GM18507 (cell line): ENCODE results near the gene STK16.
A peak's percentile ranks its signal among the peaks of the same experiment; 100 is the strongest.
"Not testable (repeated sequence)": the region's sequence is repeated elsewhere in the genome, so short reads cannot be mapped to it uniquely, and the experiment has no call there.

ENCODE experiments used
- DNase-seq: peaks from one replicate; pipeline ENCODE4 v3.0.0; 2011; ENCODE audit warnings: low read depth; ENCODE audit not compliant: insufficient read length; ENCODE audit errors: extremely low spot score
- FAIRE-seq: peaks from 2 replicates; lab custom pipeline; 2011; peaks lifted over from hg19 to GRCh38; lab: Jason Lieb, UNC

The STK16 gene

GRCh38 chr2:219282943-219283581, 37.8 kb downstream of the STK16 start:
- FAIRE-seq (no peak), DNase-seq (no peak)

- no peak for DNase-seq
- FAIRE-seq = no peak
Measured at GRCh38 chr2:219284501-219285372, 39.5 kb downstream of the STK16 start.

- DNase-seq (no peak), FAIRE-seq (no peak)
Measured at GRCh38 chr2:219285373-219285735, 40.1 kb downstream of the STK16 start.

DNA sequence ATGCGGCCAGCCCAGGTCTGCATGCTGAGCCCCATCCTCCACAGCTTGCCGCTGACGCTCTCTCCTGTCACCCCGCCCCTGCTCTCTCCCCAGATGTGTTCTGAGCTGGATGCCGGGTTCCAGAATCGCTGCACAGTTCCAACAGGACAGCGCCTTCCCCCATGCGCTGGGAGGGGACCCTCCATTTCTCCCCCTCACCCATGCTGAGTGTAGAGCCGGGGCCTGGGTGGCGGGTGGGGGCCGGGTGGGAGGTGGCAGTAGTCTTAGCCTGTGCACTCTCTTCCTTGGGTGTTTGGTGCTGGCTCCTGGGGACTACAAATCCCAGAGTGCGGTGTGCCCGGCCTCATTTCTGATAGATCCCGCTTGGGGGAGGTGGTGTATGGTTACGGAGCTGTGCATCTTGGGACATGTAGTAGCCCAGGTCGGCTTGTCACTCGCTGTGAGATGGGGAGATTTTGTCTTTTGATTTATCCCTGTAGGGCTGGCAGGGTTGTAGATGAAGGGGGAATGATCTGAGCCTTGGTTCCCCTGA, 40.7 kb downstream of the STK16 start:
- DNase-seq = no peak
- FAIRE-seq = no peak

GRCh38 chr2:219286436-219287115, 41.3 kb downstream of the STK16 start:
- DNase-seq = no peak
- FAIRE-seq = no peak

GRCh38 chr2:219287116-219287440, 41.8 kb downstream of the STK16 start:
- DNase-seq, FAIRE-seq: not testable (repeated sequence)

DNA sequence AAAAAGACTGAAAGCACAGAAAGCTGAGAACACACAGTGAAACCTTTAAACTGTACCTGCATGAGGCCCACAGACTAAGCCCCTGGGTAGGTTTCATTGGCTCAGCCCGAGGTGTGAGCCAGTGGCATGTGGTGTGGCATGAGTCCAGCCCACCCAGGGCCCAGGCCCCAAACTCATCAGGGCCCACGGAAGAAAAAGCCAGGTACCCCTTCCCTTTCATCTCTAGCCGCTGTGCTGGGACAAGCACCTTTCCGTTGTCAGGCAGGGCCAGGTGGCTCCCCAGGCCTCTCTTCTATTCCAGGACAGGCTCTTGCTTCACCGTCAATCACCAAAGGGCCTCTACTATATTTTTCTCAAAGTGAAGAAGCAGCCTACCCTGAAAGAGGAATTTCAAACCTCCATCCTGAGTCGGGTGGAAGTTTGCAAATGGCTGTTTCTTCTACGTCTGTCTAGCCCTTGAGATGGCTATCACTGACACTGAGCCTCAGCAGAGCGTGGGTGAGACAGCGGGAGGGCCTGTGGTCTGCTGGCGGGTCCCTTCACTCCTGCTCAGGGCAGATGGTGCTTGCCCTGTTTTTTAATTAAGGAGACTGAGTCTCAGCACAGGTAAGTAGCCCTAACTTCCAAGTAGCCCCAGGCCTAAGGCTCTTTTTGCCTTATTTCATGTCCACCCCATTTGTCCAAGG, 42.4 kb downstream of the STK16 start:
- DNase-seq = no peak
- no peak for FAIRE-seq

DNA sequence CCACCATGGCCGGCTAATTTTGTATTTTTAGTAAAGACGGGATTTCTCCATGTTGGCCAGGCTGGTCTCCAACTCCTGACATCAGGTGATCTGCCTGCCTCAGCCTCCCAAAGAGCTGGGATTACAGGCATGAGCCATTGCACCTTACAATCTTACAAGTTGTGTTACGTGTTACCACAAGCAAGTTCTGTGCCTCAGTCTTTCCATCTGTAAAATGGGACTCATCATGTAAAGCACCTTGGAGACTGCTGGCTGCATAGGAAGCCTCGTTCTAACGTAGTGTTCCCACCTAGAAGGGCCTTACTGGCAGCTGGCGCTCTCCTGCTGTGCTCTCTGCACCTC, 43.9 kb downstream of the STK16 start:
- FAIRE-seq (no peak), DNase-seq (no peak)

DNA sequence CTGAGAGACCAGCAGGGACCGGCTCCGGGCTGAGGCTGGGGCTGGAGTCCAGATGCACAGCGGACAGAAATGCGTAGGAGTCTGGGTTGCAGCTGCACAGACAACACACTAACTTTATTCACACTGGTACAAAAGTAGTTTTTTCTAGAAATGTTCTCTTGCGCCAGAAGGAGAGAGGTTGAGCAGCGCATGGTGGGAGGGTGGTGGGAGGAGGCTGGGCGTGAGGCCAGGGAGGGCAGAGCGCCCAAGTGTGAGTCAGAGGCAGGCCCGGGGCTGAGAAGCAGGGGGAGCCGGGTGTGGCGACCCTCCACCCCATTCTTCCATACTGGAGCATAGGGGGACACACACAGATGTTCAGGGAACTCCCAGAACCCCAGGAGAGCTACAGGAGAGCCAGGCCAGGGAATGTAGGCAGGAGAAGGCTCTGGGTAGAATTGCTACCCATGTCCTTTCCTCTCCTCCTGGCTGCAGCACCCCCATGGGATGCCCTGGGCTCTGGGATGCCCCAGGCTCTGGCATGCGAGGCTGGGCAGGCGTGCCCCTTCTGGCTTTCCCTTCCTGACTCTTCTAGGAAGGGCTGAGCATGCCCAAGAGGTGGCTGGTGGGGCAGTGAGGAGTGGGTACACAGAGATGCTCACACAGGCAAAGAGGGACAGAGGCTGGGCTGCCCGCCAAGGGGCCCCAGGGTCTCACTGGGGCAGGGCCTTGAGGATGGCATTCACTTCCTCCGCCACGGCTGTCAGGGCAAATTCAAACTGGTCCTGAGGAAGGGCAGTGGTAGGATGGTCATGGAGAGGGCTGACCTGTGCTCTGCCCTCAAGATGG, 44.5 kb downstream of the STK16 start:
- no peak for DNase-seq

DNA sequence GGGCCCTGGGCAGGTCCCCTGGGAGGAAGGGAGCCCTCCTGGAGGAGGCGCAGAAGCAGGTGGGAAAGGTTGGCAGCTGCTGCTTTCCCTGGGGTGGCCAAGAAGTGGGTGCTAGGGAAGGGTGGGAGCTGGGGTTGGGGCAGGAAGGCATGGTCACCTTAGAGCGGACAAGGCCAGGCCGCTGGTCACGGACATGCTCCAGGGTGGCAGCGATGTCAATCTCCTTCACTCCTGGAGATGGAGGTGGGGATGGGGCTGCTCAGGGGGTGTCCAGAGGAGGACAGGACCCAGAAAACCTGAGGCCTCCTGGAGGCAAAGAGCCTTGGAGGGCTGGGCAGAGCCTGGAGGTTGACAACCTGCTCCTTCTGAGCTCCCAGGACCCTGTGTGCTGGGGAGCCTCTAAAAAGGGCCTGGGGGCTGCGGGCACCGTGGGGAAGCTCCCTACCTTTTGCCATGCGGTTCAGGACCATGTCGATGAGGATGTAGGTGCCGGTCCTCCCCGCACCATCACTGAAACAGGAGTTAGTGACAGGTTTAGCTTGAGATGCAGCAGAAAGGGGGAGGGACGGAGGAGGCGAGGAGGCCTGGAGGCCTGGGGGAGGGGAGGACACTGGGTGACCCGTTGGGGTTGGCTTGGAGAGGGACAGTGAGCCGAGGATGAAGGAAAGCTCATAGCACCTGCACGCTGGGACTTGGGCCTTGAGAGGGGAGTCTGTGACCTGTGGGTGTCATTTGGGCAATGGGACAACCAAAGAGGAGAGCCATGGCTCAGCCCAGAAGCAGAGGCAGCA, 45.3 kb downstream of the STK16 start:
- FAIRE-seq (no peak), DNase-seq (no peak)

More for the DNA sequence above, 44.5 kb downstream of the STK16 start:
- no peak for FAIRE-seq

DNA sequence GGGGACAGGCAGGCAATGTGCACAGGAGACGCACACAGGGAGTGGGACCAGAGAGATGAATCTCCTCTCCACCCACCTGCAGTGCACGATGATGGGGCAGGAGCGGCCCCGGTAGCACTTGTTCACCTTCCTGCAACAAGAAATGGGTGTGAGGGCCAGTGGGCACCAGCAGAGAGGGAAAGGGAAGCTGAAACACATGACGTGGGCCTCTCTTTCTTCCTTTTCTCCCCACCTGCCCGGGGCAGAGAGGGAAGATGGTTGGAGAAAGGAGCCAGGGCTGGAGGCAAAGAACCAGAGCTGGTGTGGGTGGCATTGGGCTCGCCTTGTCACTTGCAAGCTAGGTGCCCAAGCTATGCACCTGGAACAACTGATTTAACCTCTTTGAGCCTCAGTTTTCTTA, 46.1 kb downstream of the STK16 start:
- FAIRE-seq (no peak), DNase-seq (no peak)

DNA sequence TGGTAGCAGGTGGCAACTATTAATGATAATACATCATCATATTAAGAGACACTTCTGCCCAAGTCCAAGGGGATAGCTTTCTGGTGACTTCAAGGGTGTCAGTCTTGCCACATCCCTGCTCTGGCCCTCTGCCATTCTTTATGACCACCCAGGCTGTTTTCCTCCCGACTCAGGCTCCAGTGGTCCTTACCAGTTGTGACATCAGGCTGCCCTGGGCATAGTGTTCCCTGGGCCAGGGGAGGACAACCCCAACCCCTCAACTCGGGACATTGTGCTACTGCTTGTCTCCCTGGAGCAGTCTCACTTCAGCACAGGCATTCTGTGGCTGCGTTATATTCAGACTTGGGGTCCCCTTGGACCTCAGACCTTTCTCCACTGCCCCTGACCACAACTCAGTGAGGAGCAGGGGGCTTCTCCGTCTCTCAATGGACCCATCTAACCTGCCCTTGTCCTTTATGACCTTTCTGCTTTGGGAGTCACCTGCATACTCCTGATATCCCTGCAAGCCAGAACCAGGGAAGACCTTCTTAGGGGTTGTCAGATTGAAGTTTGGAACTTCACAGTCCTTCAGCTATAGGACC, 46.7 kb downstream of the STK16 start:
- DNase-seq (no peak), FAIRE-seq (no peak)

GRCh38 chr2:219292616-219293015, 47.3 kb downstream of the STK16 start:
- FAIRE-seq = no peak
- no peak for DNase-seq

- FAIRE-seq = no peak
- no peak for DNase-seq
Measured at GRCh38 chr2:219293736-219294231, 48.5 kb downstream of the STK16 start.

GRCh38 chr2:219294356-219295351, 49.4 kb downstream of the STK16 start:
- peak; percentile 94 for DNase-seq
- peak; percentile 90 for FAIRE-seq

GRCh38 chr2:219296142-219296541, 50.9 kb downstream of the STK16 start:
- no peak for FAIRE-seq
- no peak for DNase-seq
